Motor neuron (in vitro differentiated cells): ENCODE measurements around the gene TGIF2. TPM values are rescaled to one million over a fixed set of nuclear protein-coding genes. Genes with fewer than 3 reads are reported as not detected.
"Not testable (repeated sequence)": the region's sequence is repeated elsewhere in the genome, so short reads cannot be mapped to it uniquely, and the experiment has no call there.

Experiments
- ATAC-seq, 8 experiments: fragments of 200-7000 bp; cut with Tn5 transposase; replicated peaks in 6 of 8; 2 replicates each; pipeline ENCODE4 v1.8.0; 2021; ENCODE audit warnings: mild to moderate bottlenecking in 8 of 8, moderate library complexity in 8 of 8
- H3K27ac ChIP-seq, 2 donors: fragments of 250-450 bp; sonication (Bioruptor Pico); 2 replicates each; pipeline ENCODE4 v1.9.0; 2021; ENCODE audit warnings: antibody characterized with exemption in 2 of 2, mild to moderate bottlenecking in 2 of 2, moderate library complexity in 1 of 2
- H3K4me1 ChIP-seq, 2 donors: fragments of 250-450 bp; sonication (Bioruptor Pico); replicated peaks in 1 of 2; 2 replicates each; pipeline ENCODE4 v1.6.1; 2021; ENCODE audit warnings: antibody characterized with exemption in 2 of 2, mild to moderate bottlenecking in 2 of 2, moderate library complexity in 1 of 2
- H3K4me3 ChIP-seq, 5 donors: fragments of 250-450 bp; sonication (Bioruptor Pico); 2 replicates each; pipeline ENCODE4 v1.9.0; 2021; ENCODE audit warnings: antibody characterized with exemption in 5 of 5, mild to moderate bottlenecking in 5 of 5, moderate library complexity in 4 of 5
- WGBS, 10 experiments: fragments of 450-650 bp; shearing (Covaris generic); methylation state at CpG; one replicate each; pipeline ENCODE4 v1.0.0; 2022; 5-methylcytosine and 5-hydroxymethylcytosine counted together
- in situ Hi-C, 9 experiments: fragments of 400-800 bp; cut with MboI; loops; one replicate each; pipeline ENCODE4 v1.15.0; 2021; ENCODE audit warnings: low sequenced_read_pairs in 9 of 9, low pct_unique_long_range_greater_than_20kb in 2 of 9; ENCODE audit not compliant: unreplicated experiment in 9 of 9
- total RNA-seq, 8 experiments: library from RNA; unstranded; fragments of 300-600 nt; gene quantifications; 2 replicates each; pipeline versions ENCODE4 v1.2.3 to v1.2.4, GENCODE V29; 2022

TGIF2 gene
- total RNA-seq, 8 experiments from 2014 or later, result 5.4 to 35.1 (median 10.4) TPM

DNA sequence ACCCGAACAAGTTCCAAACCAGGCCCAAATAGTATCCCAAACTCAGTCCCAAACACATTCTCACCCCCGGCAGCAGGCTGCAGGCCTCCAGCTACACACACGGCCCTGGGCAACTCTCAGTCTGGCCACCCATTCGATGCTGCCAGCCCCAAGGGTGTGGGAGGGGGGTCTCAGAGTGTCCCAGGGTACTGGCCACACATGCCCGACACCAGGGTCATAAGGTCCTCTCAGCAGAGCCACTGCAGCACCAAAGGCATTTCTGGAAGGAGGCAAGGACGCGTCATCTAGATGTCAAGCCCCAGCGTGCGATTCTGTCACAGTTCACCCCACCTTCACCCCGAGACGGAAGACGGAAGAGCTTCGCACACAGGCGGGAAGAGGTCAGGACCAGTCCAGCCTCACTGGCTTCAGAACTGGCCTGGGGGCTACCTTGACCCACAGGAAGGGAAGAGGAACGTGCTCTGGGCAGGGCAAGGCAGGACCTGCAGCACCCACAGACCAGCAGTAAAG is 22.6 kb upstream of the TGIF2 start:
- no peak overlapping the region for H3K4me3 ChIP-seq
- in situ Hi-C loops, result no loop called here
- no peaks in the 10 kb centered on the region for H3K4me1 ChIP-seq
- no peak overlapping the region for H3K27ac ChIP-seq
- ATAC-seq, result peak in 2 of 8 experiments; percentile 10 to 23
- 47 to 94% (median 67%) methylated on average over 1 to 9 of the region's 15 CpGs; no CpG with 5 or more reads in 3 of the 10 experiments for WGBS, 10 experiments

DNA sequence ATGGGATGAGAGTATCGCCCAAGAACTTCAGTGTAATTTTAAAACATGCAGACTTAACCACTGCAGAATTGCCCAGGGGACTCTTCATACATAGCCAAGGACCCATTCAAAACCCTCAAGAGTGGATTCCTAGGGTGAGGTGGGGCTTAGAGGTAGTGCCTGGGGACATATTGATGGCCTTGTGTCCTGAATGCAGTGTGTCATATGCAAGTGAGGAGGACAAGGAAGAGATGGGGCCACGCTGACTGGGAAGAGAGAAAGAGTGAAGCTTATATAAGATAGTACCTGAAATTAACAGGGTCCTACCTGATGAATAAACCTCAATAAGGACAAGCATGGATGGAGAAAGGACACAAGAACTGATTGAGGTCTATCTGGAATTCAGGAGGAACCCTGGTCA is 18.1 kb upstream of the TGIF2 start:
- no peaks in the 10 kb centered on the region for H3K4me1 ChIP-seq
- in situ Hi-C loops, result no loop called here
- WGBS, 10 experiments, result 50 to 90% (median 80%) methylated on average over 1 to 2 of the region's 2 CpGs; no CpG with 5 or more reads in 5 of the 10 experiments
- ATAC-seq, result peak in 1 of 8 experiments; percentile 4
- H3K27ac ChIP-seq, result no peak overlapping the region
- H3K4me3 ChIP-seq, result no peak overlapping the region

DNA sequence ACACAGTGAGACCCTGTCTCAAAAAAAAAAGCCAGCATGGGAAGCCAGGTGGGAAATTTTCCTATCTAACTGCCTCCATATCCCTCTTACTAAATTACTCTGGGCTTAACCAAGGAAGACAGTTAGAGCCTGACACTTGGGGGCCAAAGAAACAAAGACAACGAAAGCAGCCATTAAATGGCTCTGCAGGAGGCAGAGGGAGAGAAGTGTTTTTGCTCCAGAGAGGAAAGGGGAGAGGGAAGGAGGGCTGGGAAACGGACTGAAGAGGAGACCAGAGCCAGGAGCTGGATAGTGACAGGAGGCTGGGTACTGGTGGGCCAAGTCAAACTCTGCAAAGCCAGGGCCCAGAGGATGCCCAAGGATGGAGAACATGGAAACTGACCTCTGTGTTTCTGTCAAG is 10.7 kb upstream of the TGIF2 start:
- no peak for ATAC-seq
- in situ Hi-C loops, result no loop called here
- H3K27ac ChIP-seq, result no peak overlapping the region
- 0 to 42% (median 15%) methylated on average over 1 to 2 of the region's 2 CpGs; no CpG with 5 or more reads in 2 of the 10 experiments for WGBS, 10 experiments
- no peaks in the 10 kb centered on the region for H3K4me1 ChIP-seq
- no peak overlapping the region for H3K4me3 ChIP-seq

DNA sequence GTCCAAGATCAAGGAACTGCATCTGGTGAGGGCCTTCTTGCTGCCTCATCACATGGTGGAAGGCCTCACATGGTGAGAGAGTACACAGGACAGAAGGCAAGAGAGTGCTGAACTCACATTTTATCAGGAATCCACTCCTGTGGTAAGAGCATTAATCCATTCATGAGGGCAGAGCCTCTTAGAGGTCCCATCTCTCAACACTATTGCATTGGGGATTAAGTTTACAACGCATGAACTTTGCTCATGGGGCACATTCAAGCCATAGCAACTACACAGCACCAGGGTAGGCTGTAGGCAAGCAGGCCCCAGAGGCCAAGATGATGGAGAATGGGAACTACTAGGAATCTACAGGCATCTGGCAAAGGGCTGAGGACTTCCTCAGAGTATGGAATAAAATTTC is 10.0 kb upstream of the TGIF2 start:
- no peaks in the 10 kb centered on the region for H3K4me1 ChIP-seq
- no peak for ATAC-seq
- H3K27ac ChIP-seq, result no peak overlapping the region
- in situ Hi-C loops, result no loop called here
- 33 to 80% (median 60%) methylated on average over 1 of the region's 1 CpG; no CpG with 5 or more reads in 7 of the 10 experiments for WGBS, 10 experiments
- no peak overlapping the region for H3K4me3 ChIP-seq

DNA sequence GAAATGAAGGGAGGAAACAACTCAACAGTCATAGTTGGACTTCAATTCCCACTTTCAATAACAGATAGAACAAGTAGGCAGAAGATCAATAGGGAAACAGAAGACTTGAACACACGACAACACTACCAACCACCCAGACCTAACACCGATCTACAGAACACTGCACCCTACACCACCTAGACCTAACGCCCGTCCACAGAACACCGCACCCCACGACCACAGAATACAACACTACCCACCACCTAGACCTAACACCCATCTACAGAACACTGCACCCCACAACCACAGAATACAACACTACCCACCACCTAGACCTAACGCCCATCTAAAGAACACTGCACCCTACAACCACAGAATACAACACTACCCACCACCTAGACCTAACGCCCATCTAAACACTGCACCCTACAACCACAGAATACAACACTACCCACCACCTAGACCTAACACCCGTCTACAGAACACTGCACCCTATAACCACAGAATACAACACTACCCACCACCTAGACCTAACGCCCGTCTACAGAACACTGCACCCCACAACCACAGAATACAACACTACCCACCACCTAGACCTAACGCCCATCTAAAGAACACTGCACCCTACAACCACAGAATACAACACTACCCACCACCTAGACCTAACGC is 9.2 kb upstream of the TGIF2 start:
- H3K4me3 ChIP-seq, in situ Hi-C loops, H3K4me1 ChIP-seq, ATAC-seq, H3K27ac ChIP-seq: not testable (repeated sequence)
- WGBS, 10 experiments, result 60 to 100% (median 92%) methylated on average over 1 to 5 of the region's 13 CpGs; no CpG with 5 or more reads in 5 of the 10 experiments

DNA sequence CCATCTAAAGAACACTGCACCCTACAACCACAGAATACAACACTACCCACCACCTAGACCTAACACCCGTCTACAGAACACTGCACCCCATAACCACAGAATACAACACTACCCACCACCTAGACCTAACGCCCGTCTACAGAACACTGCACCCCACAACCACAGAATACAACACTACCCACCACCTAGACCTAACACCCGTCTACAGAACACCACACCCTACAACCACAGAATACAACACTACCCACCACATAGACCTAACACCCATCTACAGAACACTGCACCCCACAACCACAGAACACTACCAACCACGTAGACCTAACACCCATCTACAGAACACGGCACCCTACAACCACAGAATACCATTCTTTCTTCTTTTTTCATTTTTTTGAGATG is 8.7 kb upstream of the TGIF2 start:
- ATAC-seq, H3K4me1 ChIP-seq, H3K27ac ChIP-seq, H3K4me3 ChIP-seq, in situ Hi-C loops: not testable (repeated sequence)
- 0 to 100% (median 71%) methylated on average over 1 to 2 of the region's 6 CpGs; no CpG with 5 or more reads in 6 of the 10 experiments for WGBS, 10 experiments

DNA sequence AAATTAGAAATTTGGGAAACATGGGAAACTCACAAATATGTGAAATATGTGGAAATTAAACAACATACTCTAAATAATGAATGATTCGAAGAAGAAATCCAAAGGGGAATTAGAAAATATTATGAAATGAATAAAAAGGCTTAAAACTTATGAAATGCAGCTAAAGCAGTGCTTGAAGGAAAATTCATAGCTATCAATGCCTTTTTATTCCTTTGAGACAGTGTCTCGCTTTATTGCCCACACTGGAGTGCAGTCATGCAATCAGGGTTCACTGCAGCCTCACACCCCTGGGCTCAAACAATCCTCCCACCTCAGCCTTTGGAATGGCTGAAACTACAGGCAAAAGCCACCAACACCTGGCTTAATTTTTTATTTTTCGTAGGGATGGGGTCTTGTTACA is 7.9 kb upstream of the TGIF2 start:
- WGBS, 10 experiments, result 40 to 100% (median 85%) methylated on average over 1 to 3 of the region's 3 CpGs; no CpG with 5 or more reads in 1 of the 10 experiments
- Histone ChIP-seq H3K4me1 (no peaks in the 10 kb centered on the region), H3K27ac (no peak overlapping the region), H3K4me3 (no peak overlapping the region)
- in situ Hi-C loops, result no loop called here
- no peak for ATAC-seq

DNA sequence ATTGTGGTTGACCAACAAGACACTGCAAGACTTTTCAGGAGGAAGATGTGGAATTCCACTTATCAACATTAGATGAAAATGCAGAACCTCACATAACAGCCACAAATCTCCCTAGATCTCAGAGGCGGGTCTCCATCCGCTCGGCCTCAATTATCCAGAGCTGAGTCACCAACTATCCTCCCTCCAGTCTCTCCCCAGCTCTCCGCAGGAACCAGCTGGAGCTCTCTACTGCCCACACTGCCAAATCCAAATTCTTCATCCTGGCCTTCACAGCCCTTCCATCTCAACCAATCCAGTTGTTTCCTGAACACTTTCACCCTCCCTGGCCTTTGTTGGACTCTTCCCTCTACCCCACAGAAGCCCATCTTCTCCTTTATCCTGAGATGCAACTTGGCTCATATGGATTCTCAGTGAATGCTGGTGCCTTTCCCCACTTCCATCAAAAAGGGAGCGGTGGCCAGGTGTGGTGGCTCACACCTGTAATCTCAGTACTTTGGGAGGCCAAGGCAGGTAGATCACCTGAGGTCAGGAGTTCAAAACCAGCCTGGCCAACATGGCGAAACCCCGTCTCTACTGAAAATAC is 3.5 kb upstream of the TGIF2 start:
- peak in 2 of 8 experiments; percentile 34 to 40 for ATAC-seq
- in situ Hi-C loops, result no loop called here
- Histone ChIP-seq H3K4me1 (peaks cover 5 to 16% of the 10 kb centered on the region in 2 donors), H3K4me3 (no peak overlapping the region), H3K27ac (no peak overlapping the region)
- WGBS, 10 experiments, result 0 to 100% (median 63%) methylated on average over 1 to 6 of the region's 7 CpGs; no CpG with 5 or more reads in 4 of the 10 experiments

DNA sequence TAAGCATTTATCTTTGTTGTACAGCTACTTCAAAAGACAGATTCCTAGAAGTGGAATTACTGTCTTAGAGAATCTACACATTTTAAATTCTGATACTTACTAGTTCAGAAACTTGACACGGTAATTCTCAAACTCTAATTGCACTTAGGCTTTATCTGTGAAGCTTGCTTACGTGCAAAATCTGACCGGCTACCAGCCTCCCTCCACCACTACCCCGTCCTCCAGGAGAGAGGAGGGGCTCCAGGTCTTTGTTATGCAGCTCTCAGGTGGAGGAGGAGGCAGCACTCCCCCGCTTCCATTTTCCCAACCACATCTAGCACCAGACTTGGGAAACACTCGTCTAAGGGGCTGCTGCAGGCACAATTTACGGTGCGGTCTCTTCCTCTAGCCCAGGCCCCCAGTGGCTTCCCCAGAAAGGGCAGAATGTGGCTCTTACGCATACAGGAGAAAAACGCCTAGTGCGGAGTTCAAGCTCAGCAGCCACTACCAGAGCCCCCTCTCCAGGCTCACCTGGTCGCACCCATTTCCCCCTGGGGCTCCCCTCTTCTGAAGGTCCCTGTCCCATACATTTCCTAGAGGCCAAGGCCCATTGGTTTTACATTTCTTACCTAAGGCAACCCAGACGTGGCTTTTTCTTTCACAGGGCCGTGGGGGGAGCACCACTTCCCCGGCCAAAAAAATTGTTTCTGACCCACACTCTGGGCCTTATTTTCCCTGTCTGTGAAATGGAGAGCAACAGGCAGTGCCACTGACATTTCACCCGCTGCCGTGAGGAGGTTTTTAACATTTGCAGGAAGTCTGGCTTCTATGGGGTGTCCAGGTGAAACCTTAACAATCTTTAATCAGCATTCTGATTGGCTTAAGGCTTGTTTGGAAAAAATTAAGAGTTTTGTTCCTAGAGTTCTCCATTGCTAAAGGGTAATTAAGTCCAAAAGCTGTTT is 1.6 kb upstream of the TGIF2 start:
- Histone ChIP-seq H3K27ac (no peak overlapping the region), H3K4me3 (no peak overlapping the region), H3K4me1 (peaks cover 5 to 19% of the 10 kb centered on the region in 2 donors)
- no peak for ATAC-seq
- 13 to 100% (median 40%) methylated on average over 2 to 11 of the region's 17 CpGs for WGBS, 10 experiments
- in situ Hi-C loops, result no loop called here

DNA sequence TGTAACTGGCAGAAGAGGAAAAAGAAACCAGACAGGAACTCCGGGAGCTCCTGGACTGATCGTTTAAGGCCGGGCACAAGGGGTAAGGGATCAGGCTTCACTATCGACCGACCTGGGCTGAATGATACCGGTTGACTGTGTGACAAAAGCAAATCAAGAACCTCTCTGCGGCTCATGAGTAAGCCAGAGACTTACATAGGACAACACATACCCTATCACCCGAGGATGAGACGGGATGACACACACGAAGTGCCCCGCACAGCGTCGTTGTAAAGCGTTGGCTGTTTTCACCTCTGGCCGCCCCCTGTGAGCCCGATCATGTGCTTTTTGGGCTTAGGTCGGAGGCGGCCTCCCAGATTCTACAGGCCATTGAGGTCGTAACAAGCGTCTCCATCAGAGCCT is 695 bp upstream of the TGIF2 start:
- H3K4me3 ChIP-seq, result peak overlapping the region in 4 of 5 donors; percentile 43 to 58 (median 53)
- WGBS, 10 experiments, result 10 to 51% (median 33%) methylated on average over 4 to 17 of the region's 20 CpGs; no CpG with 5 or more reads in 5 of the 10 experiments
- in situ Hi-C loops, result no loop called here

DNA sequence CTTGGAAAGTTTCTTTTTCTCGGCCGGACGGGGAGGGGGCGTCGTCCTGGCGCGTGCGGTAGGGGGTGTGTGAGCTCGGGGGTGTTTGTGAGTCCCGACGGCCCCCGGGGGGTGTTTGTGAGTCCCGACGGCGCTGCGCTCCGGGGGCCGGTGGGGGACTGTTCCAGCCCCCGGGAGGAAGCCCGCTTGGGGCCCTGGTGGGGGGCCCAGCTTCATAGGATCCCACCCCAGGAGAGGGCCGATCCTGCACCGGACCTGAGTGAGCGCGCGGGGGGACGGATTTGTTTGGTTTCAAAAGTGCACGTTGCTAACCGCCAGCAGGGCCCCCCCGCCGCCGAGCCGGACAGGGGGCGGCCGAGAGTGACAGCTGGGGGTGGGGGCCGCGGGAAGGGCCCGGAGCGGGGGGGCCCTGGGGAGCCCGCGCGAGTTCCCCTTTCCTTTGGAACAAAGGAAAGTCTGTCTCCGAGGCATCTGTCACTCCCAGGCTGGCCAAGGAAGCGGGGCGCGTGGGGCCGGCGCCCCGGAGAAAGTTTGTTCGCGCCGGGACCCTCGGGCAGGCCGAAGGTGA is 485 bp downstream of the TGIF2 start:
- in situ Hi-C loops, result no loop called here
- Histone ChIP-seq H3K4me3 (peak overlapping the region; percentile 39 to 58 (median 52)), H3K27ac (peak overlapping the region; percentile 50 to 81), H3K4me1 (peaks cover 5 to 19% of the 10 kb centered on the region in 2 donors)
- peak in 7 of 8 experiments; percentile 1 to 57 (median 13) for ATAC-seq
- WGBS, 10 experiments, result no CpG with 5 or more reads among the region's 53 CpGs

More for the DNA sequence above, 695 bp upstream of the TGIF2 start:
- Histone ChIP-seq H3K27ac (peak overlapping the region in 1 of 2 donors; percentile 2), H3K4me1 (peaks cover 5 to 19% of the 10 kb centered on the region in 2 donors)
- peak in 6 of 8 experiments; percentile 3 to 21 (median 9) for ATAC-seq

DNA sequence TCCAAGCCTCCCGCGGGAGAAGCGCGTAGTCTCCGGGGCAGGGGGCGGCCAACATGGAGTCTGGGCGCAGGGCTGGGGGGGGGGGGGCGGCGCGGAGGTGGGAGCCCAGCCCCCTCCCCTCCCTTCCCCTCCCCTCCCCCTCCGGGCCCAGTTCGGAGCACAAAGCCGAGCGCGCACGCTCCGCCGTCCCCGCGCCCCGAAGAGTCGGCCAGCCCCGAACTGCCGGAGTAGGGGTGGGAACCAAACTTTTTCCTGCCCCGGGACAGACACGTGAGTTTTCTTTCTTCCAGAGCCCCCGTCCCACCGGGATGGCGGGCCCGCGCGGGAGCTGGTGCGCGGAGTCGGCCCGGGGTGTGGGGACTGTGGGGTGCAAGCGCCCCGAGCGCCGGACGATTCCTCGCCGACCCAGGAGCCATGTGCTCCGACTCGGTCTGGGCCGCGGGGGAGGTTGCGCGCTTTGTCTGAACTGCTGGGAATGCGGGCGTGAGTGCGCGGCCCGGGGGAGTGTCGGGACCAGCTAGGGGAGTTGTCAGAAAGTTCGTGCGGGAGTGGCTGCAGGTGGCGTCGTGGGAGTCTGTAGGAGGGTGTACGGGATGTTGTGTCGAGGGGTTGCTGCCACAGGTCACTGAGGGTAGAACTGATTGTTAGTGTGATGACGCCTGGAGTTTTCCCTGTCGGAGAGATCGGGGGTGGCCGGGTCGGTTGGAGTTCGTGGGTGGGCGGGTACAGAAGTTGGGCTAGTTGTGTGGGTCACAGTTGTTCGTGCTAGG is 1.2 kb downstream of the TGIF2 start:
- WGBS, 10 experiments, result 2 to 7% methylated on average over 6 to 10 of the region's 69 CpGs; no CpG with 5 or more reads in 8 of the 10 experiments
- peak; percentile 14 to 60 (median 21) for ATAC-seq
- peak overlapping the region; percentile 50 to 81 for H3K27ac ChIP-seq

More for the DNA sequence above, 1.2 kb downstream of the TGIF2 start:
- in situ Hi-C loops, result no loop called here
- peak overlapping the region; percentile 39 to 58 (median 52) for H3K4me3 ChIP-seq
- H3K4me1 ChIP-seq, result peaks cover 5 to 19% of the 10 kb centered on the region in 2 donors
